K562 (cell line): Measurements from ENCODE around the gene TNFRSF11A. TPM values are rescaled to one million over a fixed set of nuclear protein-coding genes. Genes with fewer than 3 reads are reported as not detected.
A peak's percentile ranks its signal among the peaks of the same experiment; 100 is the strongest.

Source experiments
- ATAC-seq: fragments of 200-7000 bp; cut with Tn5 transposase; 3 replicates; pipeline ENCODE4 v1.9.1; 2020; ENCODE audit warnings: moderate library complexity
- BruUV-seq: library from RNA; stranded (reverse); fragments of 400-500 nt; replicated peaks from 2 replicates; lab custom pipeline; 2021; lab: Mats Ljungman, UMichigan
- CTCF ChIA-PET: fragments of 300-600 bp; formaldehyde crosslinking; extraction: SDS; loops from one replicate; lab custom pipeline; 2021; ENCODE audit warnings: low intra/inter-chr PET ratio; lab: Yijun Ruan, JAX
- POLR2A ChIA-PET: fragments of 300-600, 350-650 bp; sonication (Branson Sonifier 250); formaldehyde crosslinking; extraction: SDS; loops from one replicate; lab custom pipeline; 2021; ENCODE audit warnings: antibody characterized with exemption, inconsistent platforms; lab: Yijun Ruan, JAX
- DNase-seq, 4 experiments: peaks; one replicate each; pipeline versions ENCODE4 v3.0.0 to v3.0.0-alpha.2; 2011 to 2018; ENCODE audit warnings: low spot score in 3 of 4, mixed read lengths in 3 of 4; ENCODE audit errors: extremely low read depth in 1 of 4
- FAIRE-seq: peaks from 2 replicates; lab custom pipeline; 2011; peaks lifted over from hg19 to GRCh38; lab: Jason Lieb, UNC
- H2AFZ ChIP-seq: 2 replicates; pipeline ENCODE4 v1.6.0; 2011; ENCODE audit warnings: low read depth, low read length, control low read depth, inconsistent platforms
- H3K27ac ChIP-seq: fragments of 200-600 bp; 3 replicates; pipeline ENCODE4 v1.8.0; 2011; ENCODE audit warnings: low read depth, mild to moderate bottlenecking, control low read depth, inconsistent platforms, low read length, moderate library complexity, mixed read lengths; ENCODE audit errors: extremely low read depth
- H3K27me3 ChIP-seq, 2 experiments: fragments of 300-600 bp in 1 of 2; 2 replicates in 1 of 2; 3 replicates in 1 of 2; pipeline versions ENCODE4 v1.6.0 to v1.8.0; 2011; ENCODE audit warnings: inconsistent platforms in 2 of 2, low read length in 2 of 2, mild to moderate bottlenecking in 1 of 2, mixed read lengths in 1 of 2, moderate library complexity in 1 of 2; ENCODE audit not compliant: control insufficient read depth in 2 of 2, insufficient read depth in 2 of 2
- H3K36me3 ChIP-seq: fragments of 300-600 bp; 3 replicates; pipeline ENCODE4 v1.8.0; 2011; ENCODE audit warnings: mild to moderate bottlenecking, low read length, inconsistent platforms; ENCODE audit not compliant: control insufficient read depth, insufficient read depth
- H3K4me1 ChIP-seq, 2 experiments: fragments of 200-600 bp in 1 of 2; replicated peaks in 1 of 2; 2 replicates in 1 of 2; 3 replicates in 1 of 2; pipeline versions ENCODE4 v1.5.1 to v1.8.0; 2011; ENCODE audit warnings: inconsistent platforms in 2 of 2, low read length in 2 of 2, mild to moderate bottlenecking in 1 of 2, mixed read lengths in 1 of 2, moderate library complexity in 1 of 2; ENCODE audit not compliant: control insufficient read depth in 2 of 2, insufficient read depth in 2 of 2
- H3K4me2 ChIP-seq: 2 replicates; pipeline ENCODE4 v1.6.1; 2011; ENCODE audit warnings: low read length, control low read depth, inconsistent platforms, mixed read lengths; ENCODE audit not compliant: insufficient read depth
- H3K4me3 ChIP-seq: fragments of 200-600 bp; sonication (generic), shearing (Covaris generic); 2 replicates; pipeline ENCODE4 v1.5.1; 2016; ENCODE audit warnings: control low read depth, inconsistent platforms
- H3K79me2 ChIP-seq: fragments of 200-600 bp; 3 replicates; pipeline ENCODE4 v1.8.0; 2011; ENCODE audit warnings: low read length, inconsistent platforms; ENCODE audit not compliant: control insufficient read depth, insufficient read depth
- H3K9ac ChIP-seq, 2 experiments: 2 replicates each; pipeline versions ENCODE4 v1.6.0 to v1.6.1; 2011; ENCODE audit warnings: low read depth in 2 of 2, low read length in 2 of 2, control low read depth in 1 of 2, inconsistent platforms in 1 of 2, mild to moderate bottlenecking in 1 of 2, mixed read lengths in 1 of 2; ENCODE audit not compliant: insufficient read depth in 1 of 2
- H3K9me1 ChIP-seq: one replicate; pipeline ENCODE4 v1.6.0; 2011; ENCODE audit warnings: inconsistent platforms, mild to moderate bottlenecking, low read length, moderate library complexity; ENCODE audit not compliant: control insufficient read depth, insufficient read depth
- H3K9me3 ChIP-seq: replicated peaks from 2 replicates; pipeline ENCODE4 v1.5.1; 2011; ENCODE audit warnings: low read depth, low read length, inconsistent platforms; ENCODE audit not compliant: control insufficient read depth, insufficient read depth
- H4K20me1 ChIP-seq: replicated peaks from 2 replicates; pipeline ENCODE4 v1.6.1; 2011; ENCODE audit warnings: low read length, inconsistent platforms, mixed read lengths; ENCODE audit not compliant: control insufficient read depth, insufficient read depth
- BCL6 ChIP-seq: fragments of 250-450 bp; sonication (Bioruptor Pico); IDR thresholded peaks from 2 replicates; pipeline ENCODE4 v1.4.0; 2020
- BDP1 ChIP-seq: IDR thresholded peaks from 3 replicates; pipeline ENCODE4 v1.6.1; 2011; ENCODE audit not compliant: insufficient read length, insufficient read depth
- CBX2 ChIP-seq: fragments of 200-600 bp; sonication (generic); IDR thresholded peaks from one replicate; pipeline ENCODE4 v1.6.1; 2012; ENCODE audit warnings: mild to moderate bottlenecking, low read length, inconsistent platforms; ENCODE audit not compliant: insufficient read depth, poor library complexity, severe bottlenecking
- CBX8 ChIP-seq: fragments of 200-600 bp; sonication (generic); IDR thresholded peaks from 2 replicates; pipeline ENCODE4 v1.6.1; 2012; ENCODE audit warnings: borderline replicate concordance, mixed run types, low read depth, mild to moderate bottlenecking, moderate library complexity, mixed read lengths, low read length, control low read depth, inconsistent platforms; ENCODE audit not compliant: poor library complexity, severe bottlenecking; ENCODE audit errors: extremely low read depth
- CREB1 ChIP-seq, 2 experiments: sonication (generic) in 1 of 2; formaldehyde crosslinking in 1 of 2; IDR thresholded peaks; 2 replicates each; pipeline versions ENCODE4 v1.6.1 to v1.8.0; 2012 to 2022; ENCODE audit warnings: inconsistent platforms in 1 of 2, mild to moderate bottlenecking in 1 of 2, missing genetic modification reagents in 1 of 2, moderate library complexity in 1 of 2
- FOXM1 ChIP-seq, 2 experiments: fragments of 450-650 bp in 1 of 2; sonication (generic) in 1 of 2; formaldehyde crosslinking in 1 of 2; IDR thresholded peaks; 2 replicates each; pipeline versions ENCODE4 v1.6.1 to v1.9.0; 2017 to 2022; ENCODE audit warnings: low read depth in 2 of 2, mild to moderate bottlenecking in 2 of 2, missing genetic modification reagents in 1 of 2, moderate library complexity in 1 of 2
- MCM7 ChIP-seq, 2 experiments: fragments of 450-650 bp; IDR thresholded peaks; 2 replicates each; pipeline ENCODE4 v1.6.1; 2016 to 2018
- NCOA1 ChIP-seq: fragments of 450-650 bp; IDR thresholded peaks from 2 replicates; pipeline ENCODE4 v1.6.1; 2016; ENCODE audit warnings: low read depth
- RBM25 ChIP-seq: fragments of 200-400 bp; formaldehyde crosslinking; IDR thresholded peaks from 2 replicates; pipeline ENCODE4 v1.6.1; 2018; ENCODE audit warnings: low read length, low read depth, moderate library complexity; ENCODE audit not compliant: severe bottlenecking
- RFX1 ChIP-seq: fragments of 450-650 bp; IDR thresholded peaks from 2 replicates; pipeline ENCODE4 v1.6.1; 2016; ENCODE audit warnings: mild to moderate bottlenecking, moderate library complexity
- SREBF2 ChIP-seq: sonication (generic); formaldehyde crosslinking; IDR thresholded peaks from 2 replicates; pipeline ENCODE4 v1.4.0; 2020; ENCODE audit warnings: mild to moderate bottlenecking, missing genetic modification reagents
- ZNF696 ChIP-seq: fragments of 250-450 bp; sonication (Bioruptor Pico); conservative IDR thresholded peaks from 2 replicates; pipeline ENCODE4 v1.4.0; 2020; ENCODE audit warnings: mild to moderate bottlenecking, moderate library complexity
- WGBS: fragments of 100-300 bp; shearing (Covaris generic); methylation state at CpG from one replicate; pipeline ENCODE4 v1.1.6; 2016; ENCODE audit warnings: low coverage, mixed read lengths; ENCODE audit not compliant: insufficient coverage; ENCODE audit errors: missing lambda C conversion rate; 5-methylcytosine and 5-hydroxymethylcytosine counted together
- in situ Hi-C: fragments of 300-500 bp; cut with MboI; formaldehyde crosslinking; loops from 4 replicates; pipeline ENCODE4 v1.15.0; 2018; ENCODE audit warnings: inconsistent platforms, mixed read lengths
- intact Hi-C: fragments of 100-400 bp; cut with micrococcal nuclease; formaldehyde crosslinking; loops from 2 replicates; pipeline ENCODE4 v1.14.2; 2022
- polyA plus RNA-seq, 8 experiments: library from polyadenylated mRNA; depleted of rRNA in 4 of 8; stranded (reverse) in 5 of 8; unstranded in 3 of 8; fragments of >200 nt; fragmentation: Nextera tagmentation in 2 of 8; fragmentation: Illumina TruSeq in 1 of 8; extraction: Ambion mirVana in 2 of 8; extraction: Trizol in 1 of 8; gene quantifications; 2 replicates each; pipeline versions ENCODE4 v1.2.1 to v1.2.3, GENCODE V29; 2011 to 2014; ENCODE audit warnings: inconsistent platforms in 1 of 8, missing spikeins in 1 of 8
- total RNA-seq, 7 experiments: library from RNA; depleted of rRNA in 6 of 7; stranded (reverse); fragments of >200 nt in 6 of 7; fragmentation: Illumina TruSeq in 2 of 7; extraction: Trizol in 2 of 7; gene quantifications; 2 replicates each; pipeline versions ENCODE4 v1.2.1 to v1.2.3, GENCODE V29; 2011 to 2021; ENCODE audit warnings: low replicate concordance in 1 of 7

The TNFRSF11A gene
- total and polyA plus RNA-seq, 9 of the 15 experiments (the other 6 are each of a cell fraction or from before 2014, with no cell fraction given) = 0.03 to 0.06 (median 0.04) TPM; not detected in 6

DNA sequence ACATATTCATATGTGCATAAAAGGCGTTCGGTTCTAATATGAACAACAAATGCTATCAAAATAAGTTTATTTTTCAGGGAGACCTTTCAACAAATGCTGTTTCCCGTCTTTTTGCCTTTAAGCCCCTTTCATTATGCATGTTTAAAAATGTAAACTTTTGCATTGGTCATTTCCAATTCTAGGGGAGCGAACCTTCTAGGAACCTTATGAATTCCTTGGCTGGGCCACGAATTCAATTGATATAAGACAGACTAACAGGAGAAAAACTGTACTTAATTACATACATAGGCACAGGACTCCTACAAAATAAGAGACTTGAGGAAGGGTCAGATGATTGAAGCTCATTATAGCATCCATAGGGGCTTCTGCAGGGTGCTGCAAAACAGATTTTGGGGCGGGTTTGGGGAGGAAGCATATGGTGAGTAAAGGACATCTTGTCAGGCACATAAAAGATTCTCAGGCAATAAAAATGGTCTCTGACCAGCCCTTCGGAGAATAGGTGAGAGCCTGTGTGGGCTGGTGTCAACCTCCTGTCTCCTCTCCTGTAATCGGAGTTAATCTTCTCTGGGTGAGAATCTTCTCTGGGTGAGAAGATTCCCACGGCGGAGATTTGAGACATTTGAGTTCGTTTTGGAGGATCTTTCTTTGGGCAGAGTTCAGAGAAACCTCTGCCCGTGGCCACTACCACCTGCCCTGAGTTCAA is 1.7 kb downstream of the TNFRSF11A start:
- POLR2A ChIA-PET = no interaction called here
- intact Hi-C loops = loop anchor here (10.0 kb wide), 1 partner anchor 142 kb away; the partner anchor contains the start of genes PIGN and RELCH

DNA sequence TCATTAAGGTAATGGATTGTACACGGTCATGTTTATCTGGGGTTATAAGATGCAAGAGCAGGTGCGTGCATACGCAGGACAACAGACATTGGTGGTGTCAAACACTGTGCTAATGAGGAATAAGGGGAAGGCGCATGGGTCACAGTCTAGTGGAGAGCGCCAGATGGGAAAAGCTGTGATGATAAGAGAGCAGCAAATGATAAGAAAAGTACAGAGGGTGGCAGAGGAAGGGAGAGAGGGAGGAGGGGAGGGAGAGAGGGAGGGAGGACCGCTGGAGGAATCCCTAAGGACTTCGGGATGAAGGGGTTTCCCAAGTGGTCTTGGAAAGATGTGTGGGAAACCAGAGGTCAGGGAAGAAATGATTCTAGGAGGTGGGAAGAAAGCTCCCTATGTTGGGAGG is 2.9 kb downstream of the TNFRSF11A start:
- FAIRE-seq = no peak
- CTCF ChIA-PET = no interaction called here
- no peak for TF ChIP-seq BDP1
- TF ChIP-seq FOXM1 (IDR thresholded peaks at IDR 0.05; ENCODE audit: low read depth) = no peak
- TF ChIP-seq FOXM1 (CRISPR knock-in tag; IDR thresholded peaks at IDR 0.05; ENCODE audit: low read depth) = no peak
- TF ChIP-seq RBM25 = no peak
- TF ChIP-seq MCM7 (IDR thresholded peaks at IDR 0.05) = no peak
- TF ChIP-seq SREBF2 = no peak
- TF ChIP-seq BCL6 (CRISPR knock-in tag) = no peak
- TF ChIP-seq NCOA1 = no peak
- no peak for TF ChIP-seq ZNF696
- no peak for TF ChIP-seq CREB1 (IDR thresholded peaks at IDR 0.05)
- no peak for TF ChIP-seq CREB1 (CRISPR knock-in tag; IDR thresholded peaks at IDR 0.05)
- peaks cover 24 to 46% of the 10 kb centered on the region in 2 experiments for H3K27me3 ChIP-seq
- BruUV-seq = no TSS peak
- POLR2A ChIA-PET = no interaction called here
- no peaks in the 10 kb centered on the region for H3K36me3 ChIP-seq
- WGBS = 4% methylated on average over 5 of the region's 7 CpGs
- no peaks in the 10 kb centered on the region for H3K79me2 ChIP-seq
- no peak for ATAC-seq
- no peak overlapping the region for H3K27ac ChIP-seq
- H2AFZ ChIP-seq = no peak overlapping the region
- in situ Hi-C loops (no loop called here), intact Hi-C loops (loop anchor here (10.0 kb wide), 1 partner anchor 143 kb away; the partner anchor contains the start of genes PIGN and RELCH)
- H3K9ac ChIP-seq = no peak overlapping the region
- DNase-seq = no peak
- no peak overlapping the region for H3K4me3 ChIP-seq
- H3K4me1 ChIP-seq = peaks cover 4 to 20% of the 10 kb centered on the region in 2 experiments; a peak in 3 of 5 replicates
- H3K9me3 ChIP-seq = no peaks in the 10 kb centered on the region
- H3K9me1 ChIP-seq = no peaks in the 10 kb centered on the region
- H4K20me1 ChIP-seq = peaks cover 3% of the 10 kb centered on the region; the same call in 1 of the 2 replicates
- no peak overlapping the region for H3K4me2 ChIP-seq

More for the DNA sequence above, 1.7 kb downstream of the TNFRSF11A start:
- Histone ChIP-seq H3K4me3 (no peak overlapping the region), H3K27me3 (peaks cover 20 to 41% of the 10 kb centered on the region in 2 experiments), H3K79me2 (no peaks in the 10 kb centered on the region), H3K27ac (no peak overlapping the region), H3K4me2 (no peak overlapping the region), H4K20me1 (no peaks in the 10 kb centered on the region; the same call in 1 of the 2 replicates), H3K9me3 (no peaks in the 10 kb centered on the region), H2AFZ (no peak overlapping the region), H3K36me3 (no peaks in the 10 kb centered on the region), H3K9me1 (no peaks in the 10 kb centered on the region), H3K9ac (no peak overlapping the region), H3K4me1 (peaks cover 4 to 20% of the 10 kb centered on the region in 2 experiments; a peak in 3 of 5 replicates)
- DNase-seq = no peak
- 17% methylated on average over 8 of the region's 12 CpGs for WGBS
- no peak for ATAC-seq
- no TSS peak for BruUV-seq
- no peak for TF ChIP-seq RFX1
- peak; percentile 22 for TF ChIP-seq CBX8
- TF ChIP-seq CBX2 = peak; percentile 90
- no peak for FAIRE-seq
- CTCF ChIA-PET = no interaction called here
- in situ Hi-C loops = no loop called here
